Ovary (tissue), 9 donors: Measurements from ENCODE around the gene MPP2. TPM values are rescaled to one million over a fixed set of nuclear protein-coding genes. Genes with fewer than 3 reads are reported as not detected.

Experiments used
- DNase-seq, 5 donors: peaks; one replicate each; pipeline ENCODE4 v3.0.0-alpha.2; 2019 to 2020
- H3K27ac ChIP-seq, 2 donors: fragments of 200-600 bp; one replicate each; pipeline versions ENCODE4 v1.5.1 to v1.8.0; 2019 to 2022
- H3K27me3 ChIP-seq: fragments of 200-600 bp; one replicate; pipeline ENCODE4 v1.8.0; 2022
- H3K36me3 ChIP-seq: fragments of 200-600 bp; sonication (generic); one replicate; pipeline ENCODE4 v1.5.1; 2019
- H3K4me1 ChIP-seq: one replicate; pipeline ENCODE4 v1.8.1; 2013; ENCODE audit warnings: mild to moderate bottlenecking, moderate library complexity; ENCODE audit not compliant: insufficient read depth
- H3K4me3 ChIP-seq: fragments of 200-600 bp; sonication (generic); one replicate; pipeline ENCODE4 v1.5.1; 2017
- H3K9me3 ChIP-seq, 2 donors: fragments of 200-600 bp in 1 of 2; sonication (generic) in 1 of 2; one replicate each; pipeline versions ENCODE4 v1.5.1 to v1.8.1; 2013 to 2019; ENCODE audit warnings: mild to moderate bottlenecking in 1 of 2, moderate library complexity in 1 of 2
- EP300 ChIP-seq: sonication (generic); formaldehyde crosslinking; IDR thresholded peaks from one replicate; pipeline ENCODE4 v1.6.1; 2017; ENCODE audit warnings: antibody characterized with exemption
- POLR2A ChIP-seq: fragments of 450-650 bp; IDR thresholded peaks from one replicate; pipeline ENCODE4 v1.6.1; 2017; ENCODE audit warnings: antibody characterized with exemption, mild to moderate bottlenecking, moderate library complexity
- WGBS, 3 donors: extraction: QIAGEN DNeasy Blood & Tissue Kit in 1 of 3; methylation state at CpG; one replicate each; pipeline versions ENCODE4 v1.1.5 to v1.1.7; 2013 to 2017; 5-methylcytosine and 5-hydroxymethylcytosine counted together
- intact Hi-C, 4 donors: fragments of 100-400 bp; cut with DNase I; formaldehyde crosslinking; loops; one replicate each; pipeline versions ENCODE4 v1.11.0 to v1.15.1; 2022 to 2023
- polyA plus RNA-seq, 2 donors: library from polyadenylated mRNA; stranded (reverse); fragments of 200-250 nt in 1 of 2; fragments of 350-450 nt in 1 of 2; fragmentation: Illumina TruSeq in 1 of 2; extraction: RNeasy Lipid Tissue Mini Kit (QIAGEN cat#74804) in 1 of 2; gene quantifications; one replicate each; pipeline ENCODE4 v1.2.3, GENCODE V29; 2013 to 2014
- total RNA-seq, 7 donors: library from RNA; depleted of rRNA in 2 of 7; stranded (reverse); fragments of >200 nt in 2 of 7; fragmentation: NEBNext Ultra II Directional in 3 of 7; extraction: Animal tissue kit (Norgen Biotek cat#: 25700) in 3 of 7; gene quantifications; one replicate each; pipeline versions ENCODE4 v1.1.0 to v1.2.4, GENCODE V29; 2016 to 2023
- TF ChIP-seq, protein P1 (sequence below), 3 donors: fragments of 450-650 bp in 2 of 3; fragments of 200-600 bp in 1 of 3; IDR thresholded peaks; one replicate each; pipeline versions ENCODE4 v1.5.1 to v1.8.0; 2016 to 2022; ENCODE audit warnings: antibody characterized with exemption in 3 of 3, mild to moderate bottlenecking in 1 of 3
- donor health status: DM: no; HTN: no; CAD: no; lungs with moderate emphysema.
- donor health status: DM: no; HTN: no; CAD: no.
- donor health status: Bipolar disorder and iron deficiency.
- donor health status: DM: yes; HTN: yes; CAD: no.
- donor health status: DM: no; HTN: no; CAD: no.
- donor health status: DM: yes; HTN: yes; CAD: no.

Gene MPP2
- total and polyA plus RNA-seq, 9 donors = 2.6 to 6.5 (median 4.9) TPM

DNA sequence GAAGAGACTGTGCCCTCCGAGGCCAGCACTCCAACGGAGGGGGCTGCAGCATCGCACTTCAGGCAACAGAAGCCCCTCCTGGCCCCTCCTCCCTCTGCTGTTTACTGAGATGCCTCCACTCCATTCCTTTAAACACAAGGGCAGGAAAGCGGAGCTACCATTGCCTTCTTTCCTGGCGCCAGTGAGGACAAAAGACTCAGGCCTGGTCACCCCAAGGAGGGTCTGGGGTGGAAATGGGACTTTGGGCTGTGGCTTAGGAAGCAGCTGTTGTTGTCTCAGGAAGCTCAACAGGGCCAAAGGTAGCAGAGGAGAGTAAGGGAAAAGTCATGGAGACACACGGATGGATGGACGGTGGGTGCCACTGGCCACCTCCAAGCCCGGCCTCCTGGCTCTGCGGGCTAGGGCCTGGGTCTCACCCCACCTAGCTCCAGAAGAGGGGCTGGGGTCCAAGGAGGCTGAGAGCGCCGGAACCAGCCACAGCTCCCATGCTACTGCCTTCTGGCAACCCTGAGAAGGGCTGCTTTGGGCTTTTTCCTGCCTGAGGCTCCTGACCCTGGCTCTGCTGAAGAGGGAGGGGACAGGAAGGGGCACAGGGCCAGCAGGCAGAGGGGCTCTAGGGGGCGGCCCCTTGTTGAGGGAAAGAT is 49.3 kb downstream of the MPP2 start:
- no peak for TF ChIP-seq POLR2A
- no peak for TF ChIP-seq EP300
- TF ChIP-seq, protein P1, sequence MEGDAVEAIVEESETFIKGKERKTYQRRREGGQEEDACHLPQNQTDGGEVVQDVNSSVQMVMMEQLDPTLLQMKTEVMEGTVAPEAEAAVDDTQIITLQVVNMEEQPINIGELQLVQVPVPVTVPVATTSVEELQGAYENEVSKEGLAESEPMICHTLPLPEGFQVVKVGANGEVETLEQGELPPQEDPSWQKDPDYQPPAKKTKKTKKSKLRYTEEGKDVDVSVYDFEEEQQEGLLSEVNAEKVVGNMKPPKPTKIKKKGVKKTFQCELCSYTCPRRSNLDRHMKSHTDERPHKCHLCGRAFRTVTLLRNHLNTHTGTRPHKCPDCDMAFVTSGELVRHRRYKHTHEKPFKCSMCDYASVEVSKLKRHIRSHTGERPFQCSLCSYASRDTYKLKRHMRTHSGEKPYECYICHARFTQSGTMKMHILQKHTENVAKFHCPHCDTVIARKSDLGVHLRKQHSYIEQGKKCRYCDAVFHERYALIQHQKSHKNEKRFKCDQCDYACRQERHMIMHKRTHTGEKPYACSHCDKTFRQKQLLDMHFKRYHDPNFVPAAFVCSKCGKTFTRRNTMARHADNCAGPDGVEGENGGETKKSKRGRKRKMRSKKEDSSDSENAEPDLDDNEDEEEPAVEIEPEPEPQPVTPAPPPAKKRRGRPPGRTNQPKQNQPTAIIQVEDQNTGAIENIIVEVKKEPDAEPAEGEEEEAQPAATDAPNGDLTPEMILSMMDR (IDR thresholded peaks at IDR 0.05) = no peak
- no peaks in the 10 kb centered on the region for H3K9me3 ChIP-seq
- no peaks in the 10 kb centered on the region for H3K36me3 ChIP-seq
- no peaks in the 10 kb centered on the region for H3K27me3 ChIP-seq
- intact Hi-C loops = no loop called here
- DNase-seq = no peak
- WGBS, 3 donors = 64 to 69% (median 66%) methylated on average over 12 of the region's 12 CpGs
- H3K27ac ChIP-seq = no peak overlapping the region
- peaks cover 5% of the 10 kb centered on the region for H3K4me1 ChIP-seq
- H3K4me3 ChIP-seq = no peak overlapping the region

DNA sequence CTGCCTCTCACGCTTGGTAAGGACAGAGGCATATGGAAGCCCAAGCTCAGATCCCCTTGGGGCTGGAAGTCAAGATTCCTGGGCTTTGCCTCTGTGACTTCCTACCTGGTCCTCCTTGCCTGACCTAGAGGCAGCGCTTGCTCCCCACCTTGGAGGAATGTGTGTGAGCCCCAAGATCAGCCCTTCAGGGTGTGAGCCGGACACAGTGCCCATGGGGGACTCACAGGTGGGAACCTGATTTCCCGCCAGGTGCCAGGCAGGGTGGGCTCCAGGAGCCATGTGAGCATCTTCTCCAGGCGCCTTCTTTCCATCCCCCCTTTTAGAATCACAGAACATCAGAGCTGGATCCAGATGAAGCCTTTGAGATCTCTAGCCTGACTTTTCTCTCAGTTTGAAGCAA is 50.2 kb downstream of the MPP2 start:
- TF ChIP-seq EP300 (no peak), POLR2A (no peak)
- TF ChIP-seq, protein P1 (IDR thresholded peaks at IDR 0.05) = no peak
- no peak for DNase-seq
- intact Hi-C loops = no loop called here
- Histone ChIP-seq H3K27ac (no peak overlapping the region), H3K36me3 (no peaks in the 10 kb centered on the region), H3K4me3 (no peak overlapping the region), H3K4me1 (peaks cover 5% of the 10 kb centered on the region), H3K27me3 (no peaks in the 10 kb centered on the region), H3K9me3 (no peaks in the 10 kb centered on the region)
- 94 to 96% (median 95%) methylated on average over 5 of the region's 5 CpGs for WGBS, 3 donors

DNA sequence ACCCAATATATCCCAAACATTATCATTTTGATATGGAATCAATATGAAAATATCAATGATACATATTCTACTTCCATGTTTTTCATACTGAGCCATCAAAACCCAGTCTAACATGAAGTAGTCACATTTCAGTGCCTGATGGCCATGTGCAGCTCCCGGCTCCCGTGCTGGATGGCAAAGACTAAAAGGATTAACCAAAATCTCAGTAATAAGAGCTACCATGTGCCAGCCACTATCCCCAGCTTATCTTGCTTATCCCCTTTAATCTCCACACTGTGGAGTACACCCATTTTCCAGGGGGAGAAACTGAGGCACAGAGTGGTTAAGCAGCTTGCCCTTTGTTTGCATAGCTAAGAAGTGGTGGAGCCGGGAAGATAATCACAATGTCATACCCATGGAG is 51.2 kb downstream of the MPP2 start:
- H3K9me3 ChIP-seq = no peaks in the 10 kb centered on the region
- TF ChIP-seq, protein P1 (IDR thresholded peaks at IDR 0.05) = no peak
- TF ChIP-seq EP300 (no peak), POLR2A (no peak)
- 82 to 84% (median 83%) methylated on average over 3 of the region's 3 CpGs for WGBS, 3 donors
- no peak overlapping the region for H3K27ac ChIP-seq
- intact Hi-C loops = no loop called here
- DNase-seq = no peak
- no peak overlapping the region for H3K4me3 ChIP-seq
- no peaks in the 10 kb centered on the region for H3K27me3 ChIP-seq
- H3K36me3 ChIP-seq = no peaks in the 10 kb centered on the region
- H3K4me1 ChIP-seq = peaks cover 1% of the 10 kb centered on the region

DNA sequence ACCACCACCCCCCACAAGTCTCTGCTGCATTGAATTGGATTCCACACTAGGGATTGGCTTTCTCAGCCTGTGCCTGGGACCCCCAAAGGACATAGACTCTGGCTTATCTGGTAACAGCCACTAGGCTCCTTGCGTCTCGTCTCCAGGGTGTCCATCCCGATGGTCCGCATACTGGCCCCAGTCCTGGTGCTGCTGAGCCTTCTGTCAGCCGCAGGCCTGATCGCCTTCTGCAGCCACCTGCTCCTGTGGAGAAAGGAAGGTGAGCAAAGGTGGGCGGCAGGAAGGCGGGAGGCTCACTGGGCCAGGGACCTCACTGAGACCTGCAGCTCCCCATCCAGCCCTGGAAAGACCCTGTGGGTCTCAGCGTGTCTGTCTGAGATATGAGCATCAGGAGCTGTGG is 52.3 kb downstream of the MPP2 start:
- DNase-seq = no peak
- WGBS, 3 donors = 83 to 92% (median 89%) methylated on average over 6 to 9 of the region's 9 CpGs
- H3K27me3 ChIP-seq = no peaks in the 10 kb centered on the region
- no peak overlapping the region for H3K27ac ChIP-seq
- TF ChIP-seq, protein P1 (IDR thresholded peaks at IDR 0.05) = no peak
- TF ChIP-seq EP300 = no peak
- TF ChIP-seq POLR2A = no peak
- no peaks in the 10 kb centered on the region for H3K9me3 ChIP-seq
- no peaks in the 10 kb centered on the region for H3K4me1 ChIP-seq
- no peaks in the 10 kb centered on the region for H3K36me3 ChIP-seq
- intact Hi-C loops = no loop called here
- H3K4me3 ChIP-seq = no peak overlapping the region
